Activated T-cell treated with anti-CD3 and anti-CD28 coated beads, Interleukin-2, amount 50 U/mL, for 72 hours (primary cell): ENCODE data around the gene CDK19. TPM values are rescaled to one million over a fixed set of nuclear protein-coding genes. Genes with fewer than 3 reads are reported as not detected.
A peak's percentile ranks its signal among the peaks of the same experiment; 100 is the strongest.
"Not testable (repeated sequence)": the region's sequence is repeated elsewhere in the genome, so short reads cannot be mapped to it uniquely, and the experiment has no call there.

Experiments used
- ATAC-seq, 2 donors: fragments of 150-1000 bp; cut with Tn5 transposase; replicated peaks in 1 of 2; 2 replicates each; pipeline ENCODE4 v1.10.0; 2021; ENCODE audit warnings: moderate library complexity in 2 of 2, mild to moderate bottlenecking in 1 of 2
- DNase-seq, 2 donors: peaks; one replicate each; pipeline ENCODE4 v3.0.0; 2021 to 2022; ENCODE audit warnings: mixed read lengths in 1 of 2
- H3K27ac Mint-ChIP-seq: one replicate; pipeline ENCODE4 v1.8.0; 2022; ENCODE audit warnings: mild to moderate bottlenecking, moderate library complexity, mixed read lengths
- H3K27me3 Mint-ChIP-seq: one replicate; pipeline ENCODE4 v1.8.0; 2022; ENCODE audit warnings: low read depth, mixed read lengths
- H3K36me3 Mint-ChIP-seq, 2 donors: one replicate each; pipeline ENCODE4 v1.8.0; 2022; ENCODE audit warnings: mixed read lengths in 2 of 2, mild to moderate bottlenecking in 1 of 2; ENCODE audit not compliant: insufficient read depth in 2 of 2
- H3K4me1 Mint-ChIP-seq: one replicate; pipeline ENCODE4 v1.8.0; 2022; ENCODE audit warnings: low read depth, mixed read lengths
- H3K4me3 Mint-ChIP-seq, 2 donors: one replicate each; pipeline ENCODE4 v1.8.0; 2022; ENCODE audit warnings: mild to moderate bottlenecking in 2 of 2, mixed read lengths in 2 of 2, moderate library complexity in 2 of 2
- H3K9me3 Mint-ChIP-seq, 2 donors: one replicate each; pipeline ENCODE4 v1.8.0; 2022; ENCODE audit warnings: mixed read lengths in 2 of 2
- total RNA-seq, 2 donors: library from RNA; stranded (reverse); gene quantifications; one replicate each; pipeline ENCODE4 v1.2.3, GENCODE V29; 2022

CDK19 gene
- total RNA-seq, 2 donors from 2014 or later, result 31.9 to 34.0 TPM

GRCh38 chr6:110731898-110732297 lies 83.4 kb downstream of the CDK19 start:
- no peak overlapping the region for H3K27ac Mint-ChIP-seq
- no peak for DNase-seq

GRCh38 chr6:110731196-110731595 lies 84.1 kb downstream of the CDK19 start:
- no peak overlapping the region for H3K27ac Mint-ChIP-seq
- H3K9me3 Mint-ChIP-seq, result no peaks in the 10 kb centered on the region
- no peak for DNase-seq

More at GRCh38 chr6:110731898-110732297, 83.4 kb downstream of the CDK19 start:
- Mint-ChIP-seq H3K9me3 (no peaks in the 10 kb centered on the region), H3K27me3 (no peaks in the 10 kb centered on the region), H3K4me3 (no peak overlapping the region), H3K4me1 (no peaks in the 10 kb centered on the region), H3K36me3 (peaks cover 0 to 4% of the 10 kb centered on the region in 2 donors)
- ATAC-seq, result no peak

GRCh38 chr6:110728501-110728900 lies 86.8 kb downstream of the CDK19 start:
- no peaks in the 10 kb centered on the region for H3K36me3 Mint-ChIP-seq
- H3K4me1 Mint-ChIP-seq, result no peaks in the 10 kb centered on the region
- ATAC-seq (peak in 1 of 2 donors; percentile 28), DNase-seq (no peak)
- no peaks in the 10 kb centered on the region for H3K27me3 Mint-ChIP-seq
- H3K9me3 Mint-ChIP-seq, result no peaks in the 10 kb centered on the region
- H3K4me3 Mint-ChIP-seq, result no peak overlapping the region
- H3K27ac Mint-ChIP-seq, result no peak overlapping the region

More at GRCh38 chr6:110731196-110731595, 84.1 kb downstream of the CDK19 start:
- H3K27me3 Mint-ChIP-seq, result no peaks in the 10 kb centered on the region
- peaks cover 0 to 4% of the 10 kb centered on the region in 2 donors for H3K36me3 Mint-ChIP-seq
- H3K4me3 Mint-ChIP-seq, result no peak overlapping the region
- H3K4me1 Mint-ChIP-seq, result no peaks in the 10 kb centered on the region
- no peak for ATAC-seq

- Mint-ChIP-seq H3K27me3 (no peaks in the 10 kb centered on the region), H3K4me1 (no peaks in the 10 kb centered on the region), H3K4me3 (no peak overlapping the region), H3K36me3 (no peaks in the 10 kb centered on the region), H3K9me3 (no peaks in the 10 kb centered on the region), H3K27ac (no peak overlapping the region)
- DNase-seq (no peak), ATAC-seq (no peak)
Measured at GRCh38 chr6:110723017-110723416, 92.3 kb downstream of the CDK19 start.

GRCh38 chr6:110720066-110720465 lies 95.2 kb downstream of the CDK19 start:
- Mint-ChIP-seq H3K4me1 (no peaks in the 10 kb centered on the region), H3K4me3 (no peak overlapping the region), H3K27me3 (no peaks in the 10 kb centered on the region), H3K9me3 (no peaks in the 10 kb centered on the region), H3K36me3 (no peaks in the 10 kb centered on the region), H3K27ac (no peak overlapping the region)
- ATAC-seq (no peak), DNase-seq (no peak)

GRCh38 chr6:110719601-110720000 lies 95.7 kb downstream of the CDK19 start:
- not testable (repeated sequence) for ATAC-seq, DNase-seq, H3K9me3 Mint-ChIP-seq, H3K36me3 Mint-ChIP-seq, H3K27me3 Mint-ChIP-seq, H3K27ac Mint-ChIP-seq, H3K4me1 Mint-ChIP-seq, H3K4me3 Mint-ChIP-seq

GRCh38 chr6:110714143-110714542 lies 101.1 kb downstream of the CDK19 start:
- no peaks in the 10 kb centered on the region for H3K36me3 Mint-ChIP-seq
- H3K9me3 Mint-ChIP-seq, result peaks cover 0 to 2% of the 10 kb centered on the region in 2 donors
- DNase-seq, result no peak
- H3K27ac Mint-ChIP-seq, result no peak overlapping the region
- H3K4me1 Mint-ChIP-seq, result no peaks in the 10 kb centered on the region
- no peak for ATAC-seq
- H3K4me3 Mint-ChIP-seq, result no peak overlapping the region
- no peaks in the 10 kb centered on the region for H3K27me3 Mint-ChIP-seq

GRCh38 chr6:110712238-110712637 lies 103.0 kb downstream of the CDK19 start:
- DNase-seq (no peak), ATAC-seq (no peak)
- no peak overlapping the region for H3K4me3 Mint-ChIP-seq
- no peak overlapping the region for H3K27ac Mint-ChIP-seq
- H3K4me1 Mint-ChIP-seq, result no peaks in the 10 kb centered on the region
- H3K36me3 Mint-ChIP-seq, result no peaks in the 10 kb centered on the region
- H3K9me3 Mint-ChIP-seq, result peaks cover 0 to 2% of the 10 kb centered on the region in 2 donors
- H3K27me3 Mint-ChIP-seq, result no peaks in the 10 kb centered on the region

- Mint-ChIP-seq H3K27ac (no peak overlapping the region), H3K36me3 (no peaks in the 10 kb centered on the region), H3K4me3 (no peak overlapping the region), H3K4me1 (no peaks in the 10 kb centered on the region), H3K9me3 (peaks cover 0 to 2% of the 10 kb centered on the region in 2 donors), H3K27me3 (no peaks in the 10 kb centered on the region)
- DNase-seq (no peak), ATAC-seq (no peak)
Measured at GRCh38 chr6:110710115-110710514, 105.2 kb downstream of the CDK19 start.

- no peak overlapping the region for H3K4me3 Mint-ChIP-seq
- no peak overlapping the region for H3K27ac Mint-ChIP-seq
- H3K36me3 Mint-ChIP-seq, result no peaks in the 10 kb centered on the region
- ATAC-seq (no peak), DNase-seq (no peak)
- H3K9me3 Mint-ChIP-seq, result peaks cover 0 to 2% of the 10 kb centered on the region in 2 donors
- no peaks in the 10 kb centered on the region for H3K4me1 Mint-ChIP-seq
- no peaks in the 10 kb centered on the region for H3K27me3 Mint-ChIP-seq
Measured at GRCh38 chr6:110708295-110708950, 106.8 kb downstream of the CDK19 start.

- ATAC-seq, result no peak
- no peaks in the 10 kb centered on the region for H3K36me3 Mint-ChIP-seq
- H3K27ac Mint-ChIP-seq, result no peak overlapping the region
- no peaks in the 10 kb centered on the region for H3K9me3 Mint-ChIP-seq
- H3K27me3 Mint-ChIP-seq, result no peaks in the 10 kb centered on the region
- DNase-seq, result no peak
- no peaks in the 10 kb centered on the region for H3K4me1 Mint-ChIP-seq
- H3K4me3 Mint-ChIP-seq, result no peak overlapping the region
Measured at GRCh38 chr6:110705543-110705942, 109.7 kb downstream of the CDK19 start.

GRCh38 chr6:110703906-110704594 lies 111.2 kb downstream of the CDK19 start:
- Mint-ChIP-seq H3K36me3 (no peaks in the 10 kb centered on the region), H3K4me1 (no peaks in the 10 kb centered on the region), H3K27ac (no peak overlapping the region), H3K27me3 (no peaks in the 10 kb centered on the region), H3K9me3 (no peaks in the 10 kb centered on the region), H3K4me3 (no peak overlapping the region)
- DNase-seq, result no peak
- ATAC-seq, result no peak

GRCh38 chr6:110703010-110703905 lies 112.0 kb downstream of the CDK19 start:
- DNase-seq, result no peak

More at GRCh38 chr6:110703010-110703905, 112.0 kb downstream of the CDK19 start:
- Mint-ChIP-seq H3K36me3 (no peaks in the 10 kb centered on the region), H3K27me3 (no peaks in the 10 kb centered on the region), H3K4me3 (no peak overlapping the region), H3K4me1 (no peaks in the 10 kb centered on the region), H3K9me3 (no peaks in the 10 kb centered on the region), H3K27ac (no peak overlapping the region)
- no peak for ATAC-seq
